Posterior cingulate gyrus (tissue), 11 donors: ENCODE data around the gene NFIC.
A peak's percentile ranks its signal among the peaks of the same experiment; 100 is the strongest.
"Not testable (repeated sequence)": the region's sequence is repeated elsewhere in the genome, so short reads cannot be mapped to it uniquely, and the experiment has no call there.

Experiments used
- DNase-seq, 10 donors: peaks; one replicate each; pipeline versions ENCODE4 v3.0.0 to v3.0.0-alpha.2; 2020 to 2021; ENCODE audit warnings: mixed read lengths in 3 of 10
- intact Hi-C: fragments of 100-400 bp; cut with DNase I; formaldehyde crosslinking; loops from one replicate; pipeline ENCODE4 v1.15.1; 2023

Gene NFIC

DNA sequence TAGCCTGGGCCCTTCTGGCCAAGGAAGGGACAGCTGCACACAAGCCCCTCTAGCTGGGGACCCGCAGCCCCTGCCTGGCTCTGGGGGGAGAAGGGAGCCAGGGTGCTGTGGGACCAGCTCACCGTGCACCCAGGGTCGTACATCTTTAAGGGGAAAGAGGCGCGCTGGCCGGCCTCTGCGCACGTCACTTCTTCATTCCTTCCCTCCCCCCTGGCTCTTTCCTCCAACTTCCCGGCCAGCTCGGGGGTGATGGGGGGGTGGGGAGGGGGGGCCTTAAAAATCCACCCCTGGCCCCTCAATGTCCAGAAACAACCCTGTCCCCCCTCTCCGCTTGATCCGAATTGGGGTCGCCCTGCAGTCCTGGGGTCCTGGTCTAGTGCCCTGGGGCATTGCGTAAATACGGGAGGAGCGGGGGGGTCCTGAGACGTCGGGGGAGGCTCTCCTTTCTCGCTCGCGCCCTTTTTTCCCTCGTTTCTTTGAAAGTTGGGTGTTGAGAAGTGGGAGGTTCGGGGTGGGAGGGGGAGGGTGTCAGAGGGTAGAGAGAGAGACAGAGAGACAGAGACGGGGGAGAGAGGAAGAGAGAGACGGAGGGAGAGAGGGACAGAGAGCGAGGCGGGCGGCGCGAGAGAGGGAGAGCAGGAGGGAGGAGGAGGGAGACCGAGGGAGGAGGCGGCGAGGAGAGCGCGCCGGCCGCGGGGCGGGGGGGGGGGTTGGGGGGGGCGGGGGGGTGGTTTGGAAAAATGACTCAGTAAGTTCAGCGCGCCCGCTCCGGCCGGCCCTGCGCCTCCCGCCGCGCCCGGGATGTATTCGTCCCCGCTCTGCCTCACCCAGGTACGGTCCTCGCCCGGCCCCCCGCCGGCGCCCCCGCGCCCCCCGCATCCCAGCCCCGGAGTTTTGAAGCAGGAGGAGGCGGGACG is at the start of gene NFIC:
Gene NFIC (plus strand): TSS at position 748 of the 917 bp plus-strand sequence. CDS start 54 bp downstream, at position 802.
- peak in 6 of 10 donors; percentile 55 to 95 (median 78) for DNase-seq
- intact Hi-C loops: no loop called here

DNA sequence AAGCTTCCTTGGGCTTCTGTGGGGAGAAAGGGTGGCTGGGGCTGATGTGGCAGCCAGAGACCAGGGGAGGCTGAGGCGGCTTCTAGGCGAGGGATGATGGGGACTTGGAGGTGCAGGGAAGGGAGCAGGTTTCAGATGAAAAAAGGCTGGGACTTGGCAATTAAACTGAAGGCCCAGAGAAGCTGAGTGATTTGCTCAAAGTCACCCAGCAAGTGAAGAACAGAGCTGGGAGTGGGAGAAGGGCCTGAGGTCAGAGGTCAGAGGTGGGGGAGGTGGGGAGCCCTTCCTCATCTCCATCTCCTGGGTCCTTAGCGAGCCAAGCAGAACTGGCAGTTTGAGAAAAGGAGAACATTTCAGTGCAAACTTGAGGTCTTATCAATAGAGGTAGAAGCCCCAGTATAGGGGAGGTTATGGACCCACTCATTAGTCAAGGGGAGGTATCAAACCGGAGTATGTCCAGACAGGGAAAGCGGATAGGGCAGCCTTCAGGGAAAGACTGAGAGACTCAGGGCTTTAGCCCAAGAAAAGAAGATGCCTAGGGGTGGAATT is 49.6 kb upstream of the NFIC start:
- intact Hi-C loops: no loop called here
- peak in 2 of 10 donors; percentile 4 to 42 for DNase-seq

DNA sequence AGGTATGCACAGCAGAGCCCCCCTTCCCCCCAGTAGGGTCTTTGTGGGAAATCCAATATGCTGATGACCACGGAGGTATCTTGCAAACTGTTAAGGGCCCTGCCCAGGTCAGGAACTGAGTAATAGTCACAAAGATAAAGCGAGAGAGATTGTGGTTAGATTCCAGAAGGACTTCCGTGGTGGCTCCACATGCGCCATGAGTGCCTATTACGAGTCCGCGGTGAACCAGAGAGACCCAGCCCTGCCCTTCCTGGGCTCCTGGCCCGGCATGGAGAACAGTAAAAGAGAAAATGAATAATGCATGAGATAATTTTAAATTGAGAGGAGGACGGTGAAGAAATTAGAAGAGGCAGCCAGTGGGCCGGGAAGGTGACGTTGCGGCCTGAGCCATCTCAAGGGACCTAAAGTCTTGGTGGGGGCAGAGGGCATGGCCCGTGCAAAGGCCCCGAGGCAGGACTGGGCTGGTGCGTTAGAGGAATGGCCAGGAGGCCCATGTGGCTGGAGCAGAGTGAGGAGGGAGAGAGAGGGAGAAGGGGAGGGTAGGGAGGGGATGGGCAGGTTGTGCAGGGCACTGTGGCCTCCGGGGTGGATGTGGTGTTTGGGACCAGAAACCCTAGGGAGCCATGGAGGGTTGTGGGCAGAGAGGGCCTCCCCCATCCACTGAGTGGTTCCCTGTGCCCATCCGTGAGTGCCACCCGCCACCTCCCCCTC is 46.6 kb upstream of the NFIC start:
- intact Hi-C loops: no loop called here
- DNase-seq: peak in 2 of 10 donors; percentile 42 to 46

DNA sequence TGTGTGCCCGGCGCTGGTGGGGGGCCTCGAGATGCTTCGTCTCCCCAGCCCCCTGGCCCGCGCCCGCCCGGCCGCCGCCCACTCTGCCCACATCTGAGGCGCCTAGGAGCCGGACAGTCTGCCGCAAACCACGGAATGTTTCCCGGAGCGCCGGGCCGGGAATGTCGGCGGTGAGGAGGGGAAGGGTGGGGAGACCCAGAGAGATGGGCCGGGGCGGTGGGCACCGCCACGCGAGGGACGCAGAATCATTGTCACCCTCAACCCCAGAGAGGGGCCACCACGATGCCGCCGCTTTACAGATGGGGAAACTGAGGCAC is 46.1 kb upstream of the NFIC start:
- intact Hi-C loops: no loop called here
- peak in 3 of 10 donors; percentile 43 to 68 (median 54) for DNase-seq

DNA sequence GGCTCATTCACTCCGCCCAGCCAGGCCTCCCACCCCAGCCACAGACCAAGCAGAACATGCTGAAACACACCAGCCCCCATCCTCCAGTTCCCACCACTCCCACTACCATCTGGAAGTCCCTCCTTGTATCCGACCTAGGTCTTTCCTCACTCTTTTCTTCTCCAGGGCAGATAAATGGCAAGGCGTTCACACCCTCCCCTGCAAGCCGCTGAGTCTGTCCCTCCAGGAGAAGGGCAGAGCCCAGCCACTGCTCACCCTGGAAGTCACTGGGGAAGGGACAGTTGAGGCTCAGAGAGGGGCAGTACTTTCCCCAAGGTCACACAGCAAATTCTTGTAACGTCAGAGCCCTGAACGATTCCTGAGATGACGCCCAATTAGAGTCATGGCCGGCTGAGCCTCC is 45.5 kb upstream of the NFIC start:
- intact Hi-C loops: no loop called here
- DNase-seq: peak in 3 of 10 donors; percentile 14 to 22 (median 17)

DNA sequence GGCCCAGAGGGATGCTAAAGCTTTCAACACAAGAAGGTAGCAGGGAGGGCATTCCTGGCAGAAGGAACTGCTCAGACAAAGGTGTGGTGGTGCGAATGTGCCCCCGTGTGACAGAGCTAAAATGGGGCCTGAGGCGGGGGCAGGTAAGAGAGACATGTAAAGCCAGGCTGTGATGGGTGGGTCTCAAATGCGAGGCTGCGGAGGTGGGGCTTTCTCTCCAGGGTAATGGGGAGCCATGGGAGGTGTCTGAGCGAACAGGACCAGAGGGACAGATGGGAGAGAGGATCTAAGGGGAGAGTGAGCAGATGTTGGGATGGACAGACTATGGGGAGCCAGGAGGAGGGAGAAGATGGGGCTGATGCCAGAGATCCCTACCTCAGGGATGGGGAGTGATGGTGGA is 44.7 kb upstream of the NFIC start:
- peak in 3 of 10 donors; percentile 5 to 73 (median 21) for DNase-seq
- intact Hi-C loops: no loop called here

DNA sequence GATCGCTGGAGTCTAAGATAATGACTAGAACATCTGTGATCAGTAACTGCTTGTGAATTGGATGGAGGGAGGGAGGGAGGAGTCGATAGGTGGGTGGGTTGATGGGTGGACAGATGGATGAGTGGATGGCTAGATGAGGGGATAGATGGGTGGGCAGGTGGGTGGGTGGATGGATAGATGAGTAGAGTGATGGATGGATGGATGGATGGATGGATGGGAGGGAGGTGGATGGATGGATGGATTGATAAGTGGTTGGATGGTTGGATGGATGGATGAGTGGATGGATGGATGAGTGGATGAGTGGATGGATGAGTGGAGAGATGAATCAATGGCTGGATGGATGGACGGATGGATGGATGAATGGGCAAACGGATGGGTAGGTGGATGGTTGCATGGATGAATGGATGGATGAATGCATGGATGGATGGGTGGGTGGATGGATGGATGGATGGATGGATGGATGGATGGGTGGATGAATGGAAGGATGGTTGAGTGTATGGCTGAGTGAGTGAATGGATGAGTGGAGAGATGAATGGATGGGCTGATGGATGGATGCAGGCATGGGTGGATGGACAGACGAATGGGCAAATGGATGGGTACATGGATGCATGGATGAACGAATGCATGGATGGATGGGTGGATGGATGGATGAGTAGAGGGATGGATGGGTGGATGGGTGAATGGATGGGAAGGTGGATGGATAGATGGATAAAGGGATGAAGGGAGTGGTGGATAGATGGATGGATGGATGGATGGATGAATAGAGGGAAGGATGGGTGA is 44.0 kb upstream of the NFIC start:
- peak in 1 of 10 donors; percentile 3 for DNase-seq
- intact Hi-C loops: no loop called here

DNA sequence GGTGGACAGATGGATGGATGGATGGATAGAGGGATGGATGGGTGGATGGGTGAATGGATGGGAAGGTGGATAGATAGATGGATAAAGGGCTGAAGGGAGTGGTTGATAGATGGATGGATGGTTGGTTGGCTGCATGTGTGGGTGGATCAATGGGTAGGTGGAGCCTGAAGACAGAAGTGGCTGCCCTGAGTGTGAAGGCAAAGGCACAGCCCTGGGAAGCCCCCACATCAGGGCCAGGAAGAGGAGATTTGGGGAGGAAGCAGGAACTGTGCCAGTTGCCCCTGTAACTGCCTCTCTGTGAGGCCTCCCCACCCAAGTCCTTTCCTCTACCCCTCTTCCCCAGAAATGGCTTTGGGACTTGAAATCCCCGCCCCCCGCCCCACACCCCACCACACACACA is 43.4 kb upstream of the NFIC start:
- peak in 2 of 10 donors; percentile 23 to 41 for DNase-seq
- intact Hi-C loops: no loop called here

DNA sequence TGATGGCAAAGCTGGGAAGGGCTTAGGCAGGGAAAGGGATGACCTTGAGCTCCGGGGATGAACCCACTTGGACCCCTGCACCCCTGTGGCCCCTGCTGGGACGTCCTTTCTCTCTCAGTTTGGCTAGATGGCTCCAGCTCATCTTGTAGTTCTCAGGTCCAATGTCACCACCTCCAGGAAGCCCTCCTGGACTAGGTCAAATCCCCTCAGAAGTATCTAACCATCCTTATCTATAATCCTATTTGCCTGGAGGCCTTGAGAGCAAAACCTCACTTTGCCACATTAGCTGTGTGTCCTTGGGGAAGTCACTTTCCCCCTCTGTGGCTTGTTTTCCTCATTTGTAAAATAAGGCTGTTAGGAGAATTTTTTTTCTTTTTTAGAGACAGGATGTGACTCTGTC is 42.7 kb upstream of the NFIC start:
- intact Hi-C loops: no loop called here
- DNase-seq: peak in 3 of 10 donors; percentile 3 to 60 (median 28)

DNA sequence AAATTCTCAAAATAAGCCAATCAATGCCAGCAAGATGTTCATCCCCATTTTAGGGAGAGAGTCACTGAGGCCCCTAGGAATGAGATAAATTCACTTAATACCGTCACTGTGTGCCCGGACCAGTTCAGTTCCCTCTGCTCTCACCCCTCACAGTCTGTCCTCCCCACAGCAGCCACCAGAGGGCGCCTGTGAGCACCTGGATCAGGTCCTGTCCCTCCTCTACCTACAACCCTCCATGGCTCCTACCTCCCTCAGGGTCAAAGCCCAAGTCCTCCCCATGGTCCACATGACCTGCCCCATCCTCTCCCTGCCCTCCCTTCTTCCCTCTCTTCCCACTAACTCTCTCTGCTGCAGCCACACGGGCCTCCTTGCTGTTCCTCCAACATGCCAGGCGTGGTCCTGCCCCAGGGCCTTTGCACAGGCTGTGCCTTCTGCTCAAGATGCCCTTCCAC is 42.0 kb upstream of the NFIC start:
- DNase-seq: peak in 6 of 10 donors; percentile 26 to 86 (median 66)
- intact Hi-C loops: no loop called here

DNA sequence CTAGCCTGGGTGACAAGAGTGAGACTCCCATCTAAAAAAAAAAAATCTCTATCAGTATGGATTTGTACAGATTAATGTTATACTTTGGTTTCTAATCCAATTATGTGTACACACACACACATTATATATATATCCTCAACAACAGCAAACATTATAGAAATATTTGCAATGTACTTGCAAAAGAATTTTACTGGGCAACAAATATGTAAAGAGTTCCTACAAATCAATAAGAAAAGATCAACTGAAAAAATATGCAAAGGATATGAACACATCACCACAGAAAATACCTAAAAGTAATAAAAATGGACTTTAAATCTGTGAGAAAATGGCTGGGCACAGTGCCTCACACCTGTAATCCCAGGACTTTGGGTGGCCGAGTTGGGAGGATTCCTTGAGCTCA is 40.9 kb upstream of the NFIC start:
- intact Hi-C loops: no loop called here

DNA sequence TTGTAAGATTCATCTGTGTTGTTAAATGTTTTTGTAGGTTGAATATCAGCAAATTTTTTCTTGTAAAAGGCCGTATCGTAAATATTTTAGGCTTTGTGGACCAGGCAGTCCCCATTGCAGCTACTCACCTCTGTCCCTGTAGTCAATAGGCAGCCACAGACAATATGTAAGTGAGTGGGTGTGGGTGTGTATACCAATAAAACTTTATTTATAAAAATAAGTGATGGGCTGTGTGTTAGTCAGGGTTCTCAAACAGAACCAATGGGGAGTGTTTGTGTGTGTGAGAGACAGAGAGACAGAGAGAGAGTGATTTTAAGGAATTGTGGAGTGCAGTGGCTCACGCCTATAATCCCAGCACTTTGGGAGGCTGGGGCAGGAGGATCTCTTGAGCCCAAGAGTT is 37.6 kb upstream of the NFIC start:
- DNase-seq: no peak
- intact Hi-C loops: no loop called here

More for the DNA sequence above, 40.9 kb upstream of the NFIC start:
- DNase-seq: peak in 2 of 10 donors; percentile 6 to 10

DNA sequence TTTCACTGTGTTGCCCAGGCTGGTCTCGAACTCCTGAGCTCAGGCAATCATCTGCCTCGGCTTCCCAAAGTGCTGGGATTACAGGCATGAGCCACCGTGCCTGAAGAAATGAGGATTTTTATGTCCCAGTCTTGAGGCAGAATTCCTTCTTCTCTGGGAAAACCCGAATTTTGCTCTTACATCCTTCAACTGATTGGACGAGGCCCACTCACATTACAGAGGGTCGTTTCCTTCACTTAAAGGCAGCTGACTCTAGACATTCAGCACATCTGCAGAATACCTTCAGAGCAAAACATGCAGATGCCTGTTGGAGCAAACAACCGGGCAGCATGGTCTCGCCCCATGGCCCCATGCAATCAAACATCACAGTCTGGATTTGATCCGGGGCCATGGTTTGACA is 36.3 kb upstream of the NFIC start:
- DNase-seq: peak in 1 of 10 donors; percentile 23
- intact Hi-C loops: no loop called here

DNA sequence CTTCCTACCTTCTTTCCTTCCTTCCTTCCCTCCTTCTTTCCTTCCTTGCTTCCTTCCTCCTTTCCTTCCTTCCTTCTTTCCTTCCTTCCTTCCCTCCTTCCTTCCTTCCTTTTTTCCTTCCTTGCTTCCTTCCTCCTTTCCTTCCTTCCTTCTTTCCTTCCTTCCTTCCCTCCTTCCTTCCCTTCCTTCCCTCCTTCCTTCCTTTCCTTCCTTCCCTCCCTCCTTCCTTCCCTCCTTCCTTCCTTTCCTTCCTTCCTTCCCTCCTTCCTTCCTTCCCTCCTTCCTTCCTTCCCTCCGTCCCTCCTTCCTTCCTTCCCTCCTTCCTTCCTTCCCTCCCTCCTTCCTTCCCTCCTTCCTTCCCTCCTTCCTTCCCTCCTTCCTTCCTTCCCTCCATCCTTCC is 34.2 kb upstream of the NFIC start:
- intact Hi-C loops, DNase-seq: not testable (repeated sequence)

DNA sequence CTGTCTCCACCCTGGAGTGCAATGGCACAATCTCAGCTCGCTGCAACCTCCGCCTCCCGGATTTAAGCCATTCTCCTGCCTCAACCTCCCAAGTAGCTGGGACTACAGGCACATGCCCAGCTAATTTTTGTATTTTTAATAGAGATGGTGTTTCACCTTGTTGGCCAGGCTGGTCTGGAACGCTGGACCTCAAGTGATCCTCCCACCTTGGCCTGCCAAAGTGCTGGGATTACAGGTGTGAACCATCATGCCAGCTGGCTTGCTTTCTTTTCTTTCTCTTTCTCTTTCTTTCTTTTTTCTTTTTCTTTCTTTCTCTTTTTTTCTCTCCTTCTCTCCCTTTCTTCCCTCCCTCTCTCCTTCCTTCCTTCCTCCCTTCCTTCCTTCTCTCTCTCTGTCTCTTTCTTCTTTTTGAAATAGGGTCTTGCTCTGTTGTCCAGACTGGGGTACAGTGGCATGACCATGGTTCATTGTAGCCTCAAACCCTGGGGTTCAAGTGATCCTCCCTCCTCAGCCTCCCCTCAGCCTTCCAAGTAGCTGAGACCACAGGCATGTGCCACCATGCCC is 33.3 kb upstream of the NFIC start:
- DNase-seq: peak in 1 of 10 donors; percentile 4
- intact Hi-C loops: no loop called here

DNA sequence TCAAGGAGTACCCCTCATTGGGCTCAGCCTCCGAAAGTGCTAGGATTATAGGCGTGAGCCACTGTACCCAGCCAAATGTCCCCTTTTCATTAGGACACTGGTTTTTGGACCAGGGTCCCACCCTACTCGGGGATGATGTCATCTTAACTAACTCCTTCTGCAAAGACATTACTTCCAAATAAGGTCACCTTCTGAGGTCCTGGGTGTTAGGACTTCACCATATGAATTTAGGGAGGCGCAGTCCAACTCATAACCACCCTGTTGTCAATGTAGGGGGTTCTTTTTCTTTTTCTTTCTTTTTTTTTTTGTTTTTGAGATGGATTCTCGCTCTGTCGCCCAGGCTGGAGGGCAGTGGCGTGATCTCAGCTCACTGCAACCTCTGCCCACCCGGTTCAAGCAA is 32.7 kb upstream of the NFIC start:
- intact Hi-C loops: no loop called here

DNA sequence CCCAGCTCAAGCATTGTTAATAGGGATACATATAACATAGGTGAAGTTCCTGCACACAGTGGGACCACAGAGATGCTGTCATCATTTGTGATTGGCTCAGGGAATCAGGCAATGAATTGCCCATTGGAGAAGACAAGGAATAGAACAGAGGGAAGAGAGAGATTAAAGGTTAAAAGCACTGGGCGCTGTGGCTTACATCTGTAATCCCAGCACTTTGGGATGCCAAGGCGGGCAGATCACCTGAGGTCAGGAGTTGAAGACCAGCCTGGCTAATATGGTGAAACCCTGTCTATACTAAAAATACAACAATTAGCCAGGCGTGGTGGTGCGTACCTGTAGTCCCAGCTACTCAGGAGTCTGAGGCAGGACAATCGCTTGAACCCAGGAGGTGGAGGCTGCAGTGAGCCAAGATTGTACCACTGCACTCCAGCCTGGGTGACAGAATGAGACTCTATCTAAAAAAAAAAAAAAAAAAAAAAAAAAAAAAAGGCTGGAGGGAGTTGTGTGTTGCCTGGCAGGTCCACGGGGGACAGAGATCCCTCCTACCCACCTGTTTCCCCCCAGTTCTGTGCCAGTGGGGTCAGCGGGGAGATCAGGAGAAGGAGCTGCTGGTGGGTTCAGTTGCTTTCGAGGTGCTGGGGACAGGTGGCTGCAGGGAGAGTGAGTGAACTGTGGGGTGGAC is 31.5 kb upstream of the NFIC start:
- DNase-seq: peak in 1 of 10 donors; percentile 3
- intact Hi-C loops: not testable (repeated sequence)

More for the DNA sequence above, 32.7 kb upstream of the NFIC start:
- DNase-seq: peak in 1 of 10 donors; percentile 32

DNA sequence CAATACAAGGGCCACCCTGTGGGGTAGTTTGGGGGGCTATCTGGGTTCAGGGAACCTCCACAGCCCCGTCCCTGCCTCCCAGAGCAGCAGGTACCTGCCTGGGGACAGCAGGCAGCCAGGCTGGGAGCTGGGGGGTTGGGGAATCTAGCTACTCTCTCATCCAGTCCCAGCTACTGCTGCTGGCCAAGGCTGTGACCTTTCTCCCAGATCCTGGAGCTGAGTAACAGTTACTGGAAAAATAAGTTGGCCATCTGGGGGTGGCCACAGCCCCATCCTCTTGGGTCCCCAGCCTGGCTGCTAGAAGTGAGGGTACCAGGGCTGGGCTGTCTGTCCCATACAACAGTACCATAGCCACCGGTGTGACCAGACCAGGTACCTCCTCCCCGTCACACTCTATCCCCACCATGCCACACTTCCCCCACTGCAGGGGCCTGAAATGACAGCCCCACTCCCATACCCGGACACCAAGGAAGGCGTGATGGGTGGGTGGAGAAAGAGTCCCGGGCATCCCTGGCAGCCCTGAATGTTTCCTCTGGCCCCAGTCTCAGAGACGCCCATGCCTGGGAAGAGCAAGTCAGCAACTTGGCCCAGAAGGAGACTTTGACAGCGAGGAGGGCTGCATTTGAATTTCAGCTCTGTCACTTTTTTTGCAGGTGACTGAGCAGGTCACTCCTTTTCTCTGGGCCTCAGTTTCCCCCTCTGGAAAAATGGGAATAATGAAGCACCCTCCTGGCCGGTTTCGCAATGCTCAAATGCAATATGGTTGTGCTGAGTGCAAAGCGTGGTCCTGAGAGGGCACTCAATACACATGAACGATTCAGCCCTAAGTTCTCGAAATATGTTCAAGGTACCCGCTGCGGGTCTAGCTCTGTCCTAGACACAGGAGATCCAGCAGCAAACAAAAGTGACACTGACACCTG is 30.7 kb upstream of the NFIC start:
- intact Hi-C loops: no loop called here
- DNase-seq: peak in 2 of 10 donors; percentile 51 to 69
